A549 (cell line): ENCODE data around the gene LELP1. TPM values are rescaled to one million over a fixed set of nuclear protein-coding genes. Genes with fewer than 3 reads are reported as not detected.
A peak's percentile ranks its signal among the peaks of the same experiment; 100 is the strongest.
"Not testable (repeated sequence)": the region's sequence is repeated elsewhere in the genome, so short reads cannot be mapped to it uniquely, and the experiment has no call there.

Source experiments
- ATAC-seq, 2 experiments: fragments of 200-7000 bp in 1 of 2; fragments of >200 bp in 1 of 2; cut with Nextera tagmentation in 1 of 2; cut with Tn5 transposase in 1 of 2; 3 replicates each; pipeline versions ENCODE4 v1.8.0 to v1.9.1; 2018 to 2020; ENCODE audit warnings: mild to moderate bottlenecking in 1 of 2, moderate library complexity in 1 of 2
- CTCF ChIA-PET: fragments of 300-600 bp; sonication (Branson Sonifier 250); formaldehyde crosslinking; extraction: SDS; loops from one replicate; lab custom pipeline; 2021; ENCODE audit warnings: antibody characterized with exemption, inconsistent platforms; lab: Yijun Ruan, JAX
- POLR2A ChIA-PET: fragments of 350-600 bp; formaldehyde crosslinking; extraction: SDS; loops from one replicate; lab custom pipeline; 2021; ENCODE audit warnings: antibody characterized with exemption, inconsistent platforms; lab: Yijun Ruan, JAX
- DNase-seq, 2 experiments: peaks; one replicate each; pipeline versions ENCODE4 v3.0.0 to v3.0.0-alpha.2; 2011 to 2016; ENCODE audit warnings: low read depth in 1 of 2, low spot score in 1 of 2
- FAIRE-seq: peaks from 2 replicates; lab custom pipeline; 2011; peaks lifted over from hg19 to GRCh38; lab: Jason Lieb, UNC
- H3K27ac ChIP-seq, 2 experiments: fragments of >200 bp; sonication (Bioruptor Twin); formaldehyde crosslinking; 3 replicates each; pipeline ENCODE4 v1.5.1; 2016 to 2017
- H3K4me1 ChIP-seq: fragments of >200 bp; sonication (Bioruptor Twin); formaldehyde crosslinking; 3 replicates; pipeline ENCODE4 v1.6.1; 2016
- H3K4me2 ChIP-seq: fragments of >200 bp; sonication (Bioruptor Twin); formaldehyde crosslinking; 3 replicates; pipeline ENCODE4 v1.6.1; 2016
- H3K4me3 ChIP-seq: fragments of >200 bp; sonication (Bioruptor Twin); formaldehyde crosslinking; 3 replicates; pipeline ENCODE4 v1.5.1; 2016
- H3K9me3 ChIP-seq: fragments of >200 bp; sonication (Bioruptor Twin); formaldehyde crosslinking; 3 replicates; pipeline ENCODE4 v1.6.1; 2016
- CBX8 ChIP-seq: fragments of 200-600 bp; sonication (generic); IDR thresholded peaks from 2 replicates; pipeline ENCODE4 v1.6.1; 2016
- CHD4 ChIP-seq: fragments of 200-600 bp; sonication (generic); IDR thresholded peaks from 2 replicates; pipeline ENCODE4 v1.6.1; 2016; ENCODE audit warnings: antibody characterized with exemption, mild to moderate bottlenecking, borderline replicate concordance
- CTCF ChIP-seq: fragments of >200 bp; sonication (Bioruptor Twin); formaldehyde crosslinking; IDR thresholded peaks from 3 replicates; pipeline ENCODE4 v1.5.1; 2016
- EHF ChIP-seq: fragments of 250-450 bp; sonication (Bioruptor Pico); IDR thresholded peaks from 2 replicates; pipeline ENCODE4 v1.5.0; 2020; ENCODE audit warnings: mild to moderate bottlenecking
- ESRRA ChIP-seq: fragments of 150-350 bp; IDR thresholded peaks from 2 replicates; pipeline ENCODE4 v1.6.1; 2014; ENCODE audit warnings: mild to moderate bottlenecking, low read length, borderline replicate concordance
- HOXA7 ChIP-seq: fragments of 250-450 bp; sonication (Bioruptor Pico); IDR thresholded peaks from 2 replicates; pipeline ENCODE4 v1.5.0; 2020; ENCODE audit warnings: mild to moderate bottlenecking, moderate library complexity
- MAZ ChIP-seq: fragments of 150-350 bp; IDR thresholded peaks from 2 replicates; pipeline ENCODE4 v1.6.1; 2014; ENCODE audit warnings: antibody characterized with exemption, low read depth, low read length, borderline replicate concordance
- NPAS2 ChIP-seq: fragments of 250-450 bp; sonication (Bioruptor Pico); IDR thresholded peaks from 2 replicates; pipeline ENCODE4 v1.8.0; 2022; ENCODE audit warnings: mild to moderate bottlenecking, moderate library complexity, borderline replicate concordance
- PBX3 ChIP-seq: IDR thresholded peaks from 2 replicates; pipeline ENCODE4 v1.6.1; 2012
- PHF8 ChIP-seq: fragments of 200-600 bp; sonication (generic); IDR thresholded peaks from 2 replicates; pipeline ENCODE4 v1.6.1; 2016; ENCODE audit warnings: low read depth, mild to moderate bottlenecking, antibody characterized with exemption, moderate library complexity, borderline replicate concordance
- RAD21 ChIP-seq, 2 experiments: fragments of >200 bp in 1 of 2; sonication (Bioruptor Twin) in 1 of 2; formaldehyde crosslinking in 1 of 2; IDR thresholded peaks in 1 of 2; conservative IDR thresholded peaks in 1 of 2; 2 replicates in 1 of 2; 3 replicates in 1 of 2; pipeline ENCODE4 v1.6.1; 2012 to 2018; ENCODE audit warnings: inconsistent platforms in 1 of 2
- SMC3 ChIP-seq: fragments of >200 bp; sonication (Bioruptor Twin); formaldehyde crosslinking; IDR thresholded peaks from 3 replicates; pipeline ENCODE4 v1.6.1; 2018; ENCODE audit warnings: inconsistent platforms
- WGBS: methylation state at CpG from one replicate; pipeline ENCODE4 v1.1.6; 2017; ENCODE audit errors: missing lambda C conversion rate; 5-methylcytosine and 5-hydroxymethylcytosine counted together
- polyA plus RNA-seq, 4 experiments: library from polyadenylated mRNA; depleted of rRNA in 3 of 4; stranded (reverse); fragments of >200 nt; fragmentation: RNase III in 1 of 4; extraction: RNeasy Plus Mini Kit Qiagen cat#74134 plus additional on column Dnase treatment in 1 of 4; gene quantifications; 2 replicates in 3 of 4; 3 replicates in 1 of 4; pipeline ENCODE4 v1.2.3, GENCODE V29; 2011 to 2017

The LELP1 gene
- polyA plus RNA-seq, 2 of the 4 experiments (the other 2 are of a cell fraction) = not detected

- FAIRE-seq = no peak
- POLR2A ChIA-PET = no interaction called here
- CTCF ChIA-PET = interaction anchor here (0.8 to 1.3 kb wide), 2 partner anchors 11 to 347 kb away, joined by 3 read pairs; no protein-coding TSS in a partner anchor
Observed at GRCh38 chr1:153217744-153218416, 14.7 kb downstream of the LELP1 start.

DNA sequence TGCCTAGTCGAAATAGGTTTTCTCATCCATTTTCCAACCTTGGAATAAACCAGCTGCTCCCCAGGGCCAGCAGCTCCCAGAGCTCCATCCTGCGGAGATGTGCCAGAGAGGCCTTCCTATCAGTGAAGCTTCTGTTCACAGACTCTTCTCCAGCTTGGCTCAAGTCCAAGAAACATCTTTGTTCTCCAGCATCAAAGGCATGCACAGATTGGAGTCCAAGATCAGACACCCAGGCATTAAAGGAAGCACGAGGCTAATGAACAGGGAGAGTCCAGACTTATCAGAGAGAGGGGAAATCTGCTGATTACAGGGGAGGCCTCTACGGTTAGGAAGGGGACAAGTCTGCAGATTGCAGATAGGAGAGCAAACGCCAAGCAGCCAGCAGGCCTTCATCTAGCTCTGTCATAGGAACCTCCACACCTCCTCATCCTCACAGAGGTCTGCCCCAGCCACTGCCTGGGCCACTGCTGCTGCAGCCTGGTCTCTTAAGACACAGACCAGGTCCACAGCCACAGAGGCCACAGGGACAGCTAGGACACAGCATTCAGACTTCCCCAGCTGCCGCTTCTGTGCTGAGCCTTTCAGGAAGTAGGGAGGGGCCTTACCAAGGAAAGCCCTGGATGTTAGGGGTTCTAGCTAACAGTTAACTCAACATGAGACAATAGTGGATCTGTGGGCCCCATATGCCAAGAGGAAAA, 17.5 kb downstream of the LELP1 start:
- WGBS = 31% methylated on average over 6 of the region's 6 CpGs
- ATAC-seq (no peak), DNase-seq (no peak)
- no peak overlapping the region for H3K4me2 ChIP-seq
- no peak for TF ChIP-seq SMC3
- no peak for TF ChIP-seq NPAS2 (CRISPR knock-in tag)
- TF ChIP-seq, all 56 proteins: peak for 0
- FAIRE-seq = no peak
- ChIA-PET CTCF (interaction anchor here (0.6 to 7.8 kb wide), 12 partner anchors 8 to 567 kb away, joined by 3 to 66 read pairs (median 4); no protein-coding TSS in a partner anchor), POLR2A (no interaction called here)
- H3K9me3 ChIP-seq = no peaks in the 10 kb centered on the region
- no peaks in the 10 kb centered on the region for H3K4me1 ChIP-seq
- no peak overlapping the region for H3K4me3 ChIP-seq
- H3K27ac ChIP-seq = no peak overlapping the region

More at GRCh38 chr1:153217744-153218416, 14.7 kb downstream of the LELP1 start:
- H3K4me3 ChIP-seq = no peak overlapping the region
- no peak for ATAC-seq
- no peak for TF ChIP-seq CBX8
- TF ChIP-seq PBX3 = no peak
- TF ChIP-seq HOXA7 (CRISPR knock-in tag) = no peak
- TF ChIP-seq PHF8 = no peak
- no peak for TF ChIP-seq CHD4
- no peak for TF ChIP-seq ESRRA
- no peak for TF ChIP-seq EHF (CRISPR knock-in tag)
- no peak for TF ChIP-seq MAZ
- DNase-seq = no peak
- 0% methylated on average over 2 of the region's 2 CpGs for WGBS
- H3K4me1 ChIP-seq = no peaks in the 10 kb centered on the region
- no peak overlapping the region for H3K27ac ChIP-seq
- no peak overlapping the region for H3K4me2 ChIP-seq
- H3K9me3 ChIP-seq = no peaks in the 10 kb centered on the region

DNA sequence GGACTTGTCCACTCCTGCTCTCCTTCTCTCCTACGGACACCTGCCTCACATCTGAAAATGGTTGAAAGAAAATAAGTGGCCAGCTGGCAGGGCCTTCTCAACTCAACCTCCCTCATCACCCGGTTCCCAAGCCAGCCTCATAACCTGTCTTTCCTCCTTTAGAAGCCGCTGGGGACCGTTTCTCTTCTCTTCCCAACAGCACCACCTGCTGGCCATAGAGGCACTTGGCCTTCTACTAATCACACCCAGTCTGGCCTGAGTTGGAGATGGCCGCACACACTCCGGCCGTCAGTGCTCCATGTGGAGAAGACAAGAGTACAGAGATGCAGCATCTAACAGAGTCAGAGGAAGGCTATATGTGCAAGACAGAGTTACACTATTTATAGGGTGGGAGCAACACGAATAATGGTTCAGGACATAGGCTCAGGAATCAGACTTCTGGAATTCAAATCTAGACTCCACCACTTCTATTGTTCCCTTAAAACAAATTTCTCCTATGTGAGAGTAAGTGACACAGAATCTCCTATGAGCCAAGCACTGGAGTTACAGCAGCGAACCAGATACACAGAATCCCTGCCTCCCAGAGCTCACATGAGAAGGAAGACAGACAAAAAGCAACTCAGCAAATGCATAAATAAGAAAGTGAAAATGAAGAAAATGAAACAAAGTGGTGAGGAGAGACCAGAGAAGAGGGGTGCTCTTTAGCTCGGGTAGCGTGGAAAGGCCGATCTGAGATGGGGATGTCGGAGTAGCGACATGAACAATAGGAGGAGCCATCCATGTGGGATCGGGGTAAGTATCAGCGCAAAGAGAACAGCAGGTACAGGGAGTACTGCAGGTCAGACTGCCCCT, 20.0 kb downstream of the LELP1 start:
- DNase-seq (peak; percentile 33 to 56), ATAC-seq (peak; percentile 93 to 99), FAIRE-seq (peak; percentile 82)
- WGBS = 18% methylated on average over 16 of the region's 16 CpGs
- ChIA-PET CTCF (interaction anchor here (0.6 to 7.8 kb wide), 12 partner anchors 10 to 569 kb away, joined by 3 to 66 read pairs (median 5); no protein-coding TSS in a partner anchor), POLR2A (interaction anchor here (0.6 kb wide), 1 partner anchor 10 kb away, joined by 3 read pairs; no protein-coding TSS in a partner anchor)
- H3K4me1 ChIP-seq, H3K9me3 ChIP-seq: not testable (repeated sequence)
- TF ChIP-seq RAD21 (conservative IDR thresholded peaks at IDR 0.05 in 1 of 2, IDR thresholded peaks at IDR 0.05 in 1 of 2) (peak; percentile 63 to 64), SMC3 (peak; percentile 43; the same call in 2 of the 3 replicates), CTCF (peak; percentile 62)
- TF ChIP-seq, all 56 proteins: peak for 3; not testable (repeated sequence) for 53
- not testable (repeated sequence) for H3K27ac ChIP-seq, H3K4me3 ChIP-seq
- 0 out of 3 replicates have a peak overlapping the region, but pooled peaks have one; percentile 19 for H3K4me2 ChIP-seq
